A549 (cell line): Measurements from ENCODE around the gene TNIK.

Experiments used
- BHLHE40 ChIP-seq: IDR thresholded peaks from 2 replicates; pipeline ENCODE4 v1.6.1; 2012; ENCODE audit warnings: low read depth, low read length, inconsistent platforms
- CEBPB ChIP-seq, 2 experiments: fragments of >200 bp in 1 of 2; sonication (Bioruptor Twin) in 1 of 2; formaldehyde crosslinking in 1 of 2; IDR thresholded peaks; 2 replicates each; pipeline ENCODE4 v1.6.1; 2012 to 2016
- CHD2 ChIP-seq: fragments of 150-350 bp; IDR thresholded peaks from 2 replicates; pipeline ENCODE4 v1.6.1; 2014; ENCODE audit warnings: low read length; ENCODE audit not compliant: partially characterized antibody
- ESRRA ChIP-seq: fragments of 150-350 bp; IDR thresholded peaks from 2 replicates; pipeline ENCODE4 v1.6.1; 2014; ENCODE audit warnings: mild to moderate bottlenecking, low read length, borderline replicate concordance
- MYC ChIP-seq: IDR thresholded peaks from 2 replicates; pipeline ENCODE4 v1.6.1; 2012; ENCODE audit warnings: mild to moderate bottlenecking, inconsistent platforms, low read length, improper control_type of control experiment, borderline replicate concordance
- POLR2A ChIP-seq: IDR thresholded peaks from 2 replicates; pipeline ENCODE4 v1.6.1; 2012; ENCODE audit warnings: mild to moderate bottlenecking, low read length
- REST ChIP-seq: fragments of 200-600 bp; sonication (generic); IDR thresholded peaks from 2 replicates; pipeline ENCODE4 v1.6.1; 2016; ENCODE audit warnings: antibody characterized with exemption, mild to moderate bottlenecking, moderate library complexity
- RNF2 ChIP-seq: fragments of 200-600 bp; sonication (generic); IDR thresholded peaks from 2 replicates; pipeline ENCODE4 v1.6.1; 2016; ENCODE audit warnings: low read depth, mild to moderate bottlenecking, antibody characterized with exemption, moderate library complexity, borderline replicate concordance
- SMC3 ChIP-seq: fragments of >200 bp; sonication (Bioruptor Twin); formaldehyde crosslinking; IDR thresholded peaks from 3 replicates; pipeline ENCODE4 v1.6.1; 2018; ENCODE audit warnings: inconsistent platforms
- SREBF2 ChIP-seq: fragments of 450-650 bp; IDR thresholded peaks from 2 replicates; pipeline ENCODE4 v1.6.1; 2014; ENCODE audit warnings: mild to moderate bottlenecking, moderate library complexity
- ZC3H11A ChIP-seq: fragments of 450-650 bp; IDR thresholded peaks from 2 replicates; pipeline ENCODE4 v1.6.1; 2014; ENCODE audit warnings: antibody characterized with exemption, mild to moderate bottlenecking
- TF ChIP-seq, protein P1 (sequence below): fragments of >200 bp; sonication (Bioruptor Twin); formaldehyde crosslinking; IDR thresholded peaks from 3 replicates; pipeline ENCODE4 v1.5.1; 2016
- TF ChIP-seq, protein P2 (sequence below): IDR thresholded peaks from 2 replicates; pipeline ENCODE4 v1.6.1; 2012
- TF ChIP-seq, protein P3 (sequence below): fragments of 450-650 bp; IDR thresholded peaks from 2 replicates; pipeline ENCODE4 v1.6.1; 2014; ENCODE audit warnings: antibody characterized with exemption

- TF ChIP-seq MYC (no peak), POLR2A (no peak), SREBF2 (no peak), SMC3 (no peak), REST (no peak), CEBPB (IDR thresholded peaks at IDR 0.05) (no peak), BHLHE40 (no peak), CHD2 (no peak), RNF2 (no peak), ZC3H11A (no peak), ESRRA (no peak)
- TF ChIP-seq, protein P1, sequence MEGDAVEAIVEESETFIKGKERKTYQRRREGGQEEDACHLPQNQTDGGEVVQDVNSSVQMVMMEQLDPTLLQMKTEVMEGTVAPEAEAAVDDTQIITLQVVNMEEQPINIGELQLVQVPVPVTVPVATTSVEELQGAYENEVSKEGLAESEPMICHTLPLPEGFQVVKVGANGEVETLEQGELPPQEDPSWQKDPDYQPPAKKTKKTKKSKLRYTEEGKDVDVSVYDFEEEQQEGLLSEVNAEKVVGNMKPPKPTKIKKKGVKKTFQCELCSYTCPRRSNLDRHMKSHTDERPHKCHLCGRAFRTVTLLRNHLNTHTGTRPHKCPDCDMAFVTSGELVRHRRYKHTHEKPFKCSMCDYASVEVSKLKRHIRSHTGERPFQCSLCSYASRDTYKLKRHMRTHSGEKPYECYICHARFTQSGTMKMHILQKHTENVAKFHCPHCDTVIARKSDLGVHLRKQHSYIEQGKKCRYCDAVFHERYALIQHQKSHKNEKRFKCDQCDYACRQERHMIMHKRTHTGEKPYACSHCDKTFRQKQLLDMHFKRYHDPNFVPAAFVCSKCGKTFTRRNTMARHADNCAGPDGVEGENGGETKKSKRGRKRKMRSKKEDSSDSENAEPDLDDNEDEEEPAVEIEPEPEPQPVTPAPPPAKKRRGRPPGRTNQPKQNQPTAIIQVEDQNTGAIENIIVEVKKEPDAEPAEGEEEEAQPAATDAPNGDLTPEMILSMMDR, result no peak
- TF ChIP-seq, protein P2, sequence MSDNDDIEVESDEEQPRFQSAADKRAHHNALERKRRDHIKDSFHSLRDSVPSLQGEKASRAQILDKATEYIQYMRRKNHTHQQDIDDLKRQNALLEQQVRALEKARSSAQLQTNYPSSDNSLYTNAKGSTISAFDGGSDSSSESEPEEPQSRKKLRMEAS, result no peak
- TF ChIP-seq, protein P3, sequence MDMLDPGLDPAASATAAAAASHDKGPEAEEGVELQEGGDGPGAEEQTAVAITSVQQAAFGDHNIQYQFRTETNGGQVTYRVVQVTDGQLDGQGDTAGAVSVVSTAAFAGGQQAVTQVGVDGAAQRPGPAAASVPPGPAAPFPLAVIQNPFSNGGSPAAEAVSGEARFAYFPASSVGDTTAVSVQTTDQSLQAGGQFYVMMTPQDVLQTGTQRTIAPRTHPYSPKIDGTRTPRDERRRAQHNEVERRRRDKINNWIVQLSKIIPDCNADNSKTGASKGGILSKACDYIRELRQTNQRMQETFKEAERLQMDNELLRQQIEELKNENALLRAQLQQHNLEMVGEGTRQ, result no peak
Measured at GRCh38 chr3:171455603-171456550, 4.3 kb downstream of the TNIK start.
